ENCODE data around the gene PIR. TPM values are rescaled to one million over a fixed set of nuclear protein-coding genes. Genes with fewer than 3 reads are reported as not detected.

Gene PIR
- total RNA-seq, 1 donor from 2014 or later: 13.0 TPM

- intact Hi-C loops (cut with micrococcal nuclease): no loop called here
- TF ChIP-seq CTCF (IDR thresholded peaks at IDR 0.05; ENCODE audit: borderline replicate concordance): no peak
- no peaks in the 10 kb centered on the region for H3K9me3 ChIP-seq (replicated peaks)
- peaks cover 3% of the 10 kb centered on the region for H3K36me3 ChIP-seq
- DNase-seq: no peak
- no peaks in the 10 kb centered on the region for H3K27me3 ChIP-seq (ENCODE audit: low read depth)
- H3K4me1 ChIP-seq: no peaks in the 10 kb centered on the region
- H3K4me3 ChIP-seq: no peak overlapping the region
- no peak overlapping the region for H3K27ac ChIP-seq (replicated peaks)
These were observed 126.4 kb downstream of the PIR start for GRCh38 chrX:15366506-15367352.

- Histone ChIP-seq H3K27me3 (ENCODE audit: low read depth) (no peaks in the 10 kb centered on the region), H3K4me1 (no peaks in the 10 kb centered on the region), H3K27ac (replicated peaks) (no peak overlapping the region), H3K4me3 (no peak overlapping the region), H3K36me3 (peaks cover 3% of the 10 kb centered on the region), H3K9me3 (replicated peaks) (no peaks in the 10 kb centered on the region)
- no peak for TF ChIP-seq CTCF (IDR thresholded peaks at IDR 0.05; ENCODE audit: borderline replicate concordance)
- intact Hi-C loops (cut with micrococcal nuclease): no loop called here
- no peak for DNase-seq
These were observed 133.4 kb downstream of the PIR start for GRCh38 chrX:15359701-15360100.

DNA sequence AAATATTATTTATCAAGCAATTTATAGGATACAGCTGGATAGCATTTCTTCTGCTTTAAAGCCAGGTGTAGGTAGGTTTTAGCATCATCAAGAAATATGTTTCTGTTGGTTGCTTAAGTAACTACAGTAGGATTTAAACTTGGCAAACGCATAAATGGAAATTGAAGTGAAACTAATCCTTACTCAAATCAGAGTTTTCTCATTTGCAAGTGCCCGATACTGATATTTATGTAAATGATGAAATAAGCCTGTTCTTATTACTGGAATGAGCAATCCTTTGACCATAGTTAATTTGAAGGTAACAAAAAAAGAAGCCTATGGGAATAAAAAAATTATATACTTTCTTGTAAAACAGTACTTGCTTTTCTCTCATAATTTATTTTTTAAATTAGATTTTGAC, 134.6 kb downstream of the PIR start:
- no peak overlapping the region for H3K27ac ChIP-seq (replicated peaks)
- DNase-seq: no peak
- TF ChIP-seq CTCF (IDR thresholded peaks at IDR 0.05; ENCODE audit: borderline replicate concordance): no peak
- H3K9me3 ChIP-seq (replicated peaks): no peaks in the 10 kb centered on the region
- intact Hi-C loops (cut with micrococcal nuclease): no loop called here
- H3K27me3 ChIP-seq (ENCODE audit: low read depth): no peaks in the 10 kb centered on the region
- no peaks in the 10 kb centered on the region for H3K4me1 ChIP-seq
- no peak overlapping the region for H3K4me3 ChIP-seq
- H3K36me3 ChIP-seq: peaks cover 3% of the 10 kb centered on the region

- intact Hi-C loops (cut with micrococcal nuclease): no loop called here
- DNase-seq: no peak
- Histone ChIP-seq H3K27me3 (ENCODE audit: low read depth) (no peaks in the 10 kb centered on the region), H3K27ac (replicated peaks) (peak overlapping the region; percentile 44), H3K4me3 (no peak overlapping the region), H3K9me3 (replicated peaks) (no peaks in the 10 kb centered on the region), H3K36me3 (no peaks in the 10 kb centered on the region), H3K4me1 (no peaks in the 10 kb centered on the region)
- TF ChIP-seq CTCF (IDR thresholded peaks at IDR 0.05; ENCODE audit: borderline replicate concordance): no peak
These were observed 136.7 kb downstream of the PIR start for GRCh38 chrX:15356444-15356843.

DNA sequence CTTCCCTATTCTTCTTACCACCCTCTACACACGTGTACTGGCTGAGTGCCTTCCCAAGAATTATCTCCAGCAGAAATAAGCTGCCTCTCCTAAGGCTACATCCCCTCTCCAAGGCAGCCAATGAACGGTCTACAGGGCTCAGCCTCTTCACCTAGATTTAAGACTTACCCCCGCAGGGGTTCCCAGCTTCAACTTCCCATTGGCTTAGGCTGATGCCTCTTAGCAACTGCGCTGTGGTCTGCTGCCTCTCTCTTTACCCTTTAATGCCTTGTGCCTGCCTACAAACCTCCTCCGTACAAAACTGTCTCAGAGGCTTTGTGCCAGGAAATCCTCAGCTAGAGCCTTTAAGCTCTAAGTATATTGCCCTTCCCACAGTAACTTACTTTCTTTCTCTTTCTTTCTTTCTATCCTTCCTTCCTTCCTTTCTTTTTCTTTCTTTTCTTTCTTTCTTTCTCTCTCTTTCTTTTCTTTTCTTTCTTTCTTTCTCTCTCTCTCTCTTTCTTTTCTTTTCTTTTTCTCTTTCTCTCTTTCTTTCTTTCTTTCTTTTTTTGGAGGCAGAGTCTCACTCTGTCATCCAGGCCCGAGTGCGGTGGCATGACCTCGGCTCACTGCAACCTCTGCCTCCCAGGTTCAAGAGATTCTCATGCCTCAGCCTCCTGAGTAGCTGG, 142.7 kb downstream of the PIR start:
- Histone ChIP-seq H3K27me3 (ENCODE audit: low read depth) (no peaks in the 10 kb centered on the region), H3K36me3 (peaks cover 13% of the 10 kb centered on the region), H3K27ac (replicated peaks) (peak overlapping the region; percentile 16), H3K4me3 (no peak overlapping the region), H3K9me3 (replicated peaks) (no peaks in the 10 kb centered on the region), H3K4me1 (no peaks in the 10 kb centered on the region)
- DNase-seq: no peak
- intact Hi-C loops (cut with micrococcal nuclease): loop anchor here (5.0 kb wide), 1 partner anchor 117 kb away; no protein-coding TSS in a partner anchor
- no peak for TF ChIP-seq CTCF (IDR thresholded peaks at IDR 0.05; ENCODE audit: borderline replicate concordance)

Data from left ventricle myocardium inferior (tissue), 1 donor.